NK-92 (cell line): ENCODE measurements around the gene VASH1.

Experiments used
- DNase-seq: peaks from one replicate; lab custom pipeline; 2025; ENCODE audit not compliant: unreplicated experiment; lab: John Stamatoyannopoulos, UW

Gene VASH1

DNA sequence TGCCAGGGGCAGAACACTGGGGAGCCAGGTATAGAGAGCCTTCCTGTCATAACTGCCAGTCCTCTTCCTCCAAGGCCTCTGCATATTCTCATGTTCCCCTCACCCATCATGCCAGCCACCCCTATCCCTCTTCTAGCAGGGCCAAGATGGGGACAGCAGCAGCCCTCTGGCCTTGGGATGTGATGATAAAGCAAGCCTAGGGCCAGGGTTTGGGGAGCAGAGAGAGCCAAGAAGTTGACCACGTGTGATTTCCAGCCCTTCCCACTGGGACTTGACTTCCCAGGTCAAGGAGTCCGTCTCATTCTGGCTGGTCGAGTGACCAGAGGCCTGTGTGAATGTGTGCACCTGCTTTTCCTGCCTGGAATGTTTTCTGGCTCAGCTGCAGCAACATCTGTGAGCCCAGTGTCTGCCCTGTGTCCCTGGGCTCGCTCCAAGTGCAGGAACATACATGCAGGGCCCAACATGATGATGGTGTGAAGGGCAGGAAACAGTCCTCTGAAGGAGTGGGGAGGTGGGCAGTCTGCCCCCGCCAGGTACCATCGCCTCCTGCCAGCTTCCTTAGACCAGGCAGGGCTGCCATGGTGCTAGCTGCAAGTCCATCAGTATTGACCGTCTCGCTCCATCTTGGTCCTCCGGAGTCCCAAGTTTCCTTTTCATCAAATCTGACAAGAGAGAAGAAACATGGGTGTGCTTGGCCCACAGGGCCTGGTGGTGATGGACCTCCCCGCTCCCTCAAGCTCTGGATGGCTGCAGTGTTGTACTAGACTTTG lies 21.0 kb downstream of the VASH1 start:
- no peak for DNase-seq

DNA sequence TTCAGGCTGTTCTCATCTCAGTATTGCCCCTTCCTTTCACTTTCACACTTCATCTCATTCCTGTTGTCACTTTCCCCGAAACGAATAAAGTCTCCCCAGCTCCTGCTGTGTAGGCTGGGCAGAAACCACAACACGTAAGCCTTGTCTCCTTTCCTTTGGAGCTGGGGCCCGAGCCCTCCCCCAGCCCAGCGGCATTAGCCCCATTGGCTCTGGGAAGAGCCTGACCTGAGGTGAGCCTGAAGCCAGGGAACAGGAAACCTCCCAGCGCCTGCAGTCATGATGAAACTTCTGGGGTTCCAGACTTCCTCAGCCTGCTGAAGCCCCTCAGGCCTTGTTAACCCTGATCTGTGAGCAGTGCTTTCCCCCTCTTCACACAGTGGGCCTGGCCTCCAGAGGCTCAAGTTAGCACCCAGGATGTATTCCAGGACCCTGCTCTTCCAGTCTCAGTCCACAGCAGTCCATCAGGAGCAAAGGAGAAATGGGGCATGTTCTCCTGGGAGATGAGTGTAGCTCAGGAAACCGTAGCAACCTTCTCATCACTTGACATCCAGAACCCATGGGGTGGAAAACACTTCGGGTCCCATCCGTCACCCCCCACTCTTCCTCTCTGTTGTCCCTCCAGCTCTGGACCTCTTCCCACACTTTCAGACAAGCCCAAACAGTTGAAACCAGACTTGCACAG lies 21.8 kb downstream of the VASH1 start:
- no peak for DNase-seq

DNA sequence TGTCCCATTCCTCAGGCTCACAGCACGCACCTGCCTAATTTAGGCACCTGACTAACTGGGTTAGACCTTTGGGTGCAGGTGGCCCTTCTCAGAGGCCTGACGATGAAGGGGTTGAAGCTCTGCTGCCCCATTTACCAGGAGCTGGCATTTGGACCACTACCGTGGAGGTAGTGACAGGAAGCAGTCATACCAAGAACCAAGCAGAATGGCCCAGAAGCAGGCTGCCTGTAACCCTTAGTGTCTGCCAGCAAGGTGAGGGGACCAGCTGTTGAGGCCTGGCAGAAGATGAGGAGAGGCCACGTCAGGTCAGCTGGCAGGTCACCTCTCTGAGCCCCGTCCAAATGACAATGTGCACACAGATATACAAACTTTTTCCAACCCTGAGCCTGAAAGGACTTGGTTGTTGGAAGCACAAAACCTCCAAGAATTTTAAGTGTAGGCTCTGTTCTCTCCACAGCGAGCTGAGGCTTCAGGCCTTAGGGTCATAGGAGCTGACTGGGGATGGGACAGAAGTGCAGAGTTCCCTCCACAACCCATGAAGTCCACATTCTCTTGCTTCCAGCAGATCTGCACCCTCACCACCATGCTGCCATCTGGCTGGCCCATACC lies 23.1 kb downstream of the VASH1 start:
- no peak for DNase-seq

DNA sequence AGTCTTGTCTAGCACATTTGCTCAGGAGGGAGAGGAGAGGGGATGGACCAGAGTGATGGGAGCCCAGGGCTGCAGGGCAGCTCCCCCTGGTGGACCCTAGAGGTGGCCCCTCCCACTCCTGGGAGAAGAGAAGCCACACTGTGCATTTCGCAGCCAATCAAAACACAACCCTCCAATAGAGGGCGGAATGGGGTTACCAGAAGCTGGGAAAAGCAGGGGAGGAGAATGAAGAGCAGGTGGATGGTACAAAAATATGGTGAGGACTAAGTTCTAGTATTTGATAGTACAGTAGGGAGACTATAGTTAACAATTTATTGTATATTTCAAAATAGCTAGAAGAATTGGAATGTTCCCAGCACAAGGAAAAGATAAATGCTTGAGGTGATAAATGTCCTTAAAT lies 23.6 kb downstream of the VASH1 start:
- DNase-seq: no peak

DNA sequence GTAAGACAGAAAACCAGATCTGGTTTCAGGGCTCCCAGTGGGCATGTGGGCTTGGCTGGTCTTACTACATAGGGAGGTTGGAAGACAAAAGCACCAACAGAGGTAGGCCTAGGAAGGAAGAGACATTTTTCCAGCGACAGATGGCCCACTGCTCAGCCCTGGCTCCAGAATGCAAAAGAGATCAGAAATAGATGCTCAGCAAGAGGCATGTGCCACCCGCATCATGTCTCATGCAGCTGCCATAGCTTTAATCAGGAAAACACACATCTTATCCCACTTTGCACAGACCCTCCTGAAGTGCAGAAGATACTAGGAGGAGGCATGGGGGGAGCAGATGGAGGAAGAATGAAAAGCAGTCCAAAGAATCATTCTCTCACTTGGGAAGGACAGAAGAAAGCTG lies 25.3 kb downstream of the VASH1 start:
- DNase-seq: no peak

DNA sequence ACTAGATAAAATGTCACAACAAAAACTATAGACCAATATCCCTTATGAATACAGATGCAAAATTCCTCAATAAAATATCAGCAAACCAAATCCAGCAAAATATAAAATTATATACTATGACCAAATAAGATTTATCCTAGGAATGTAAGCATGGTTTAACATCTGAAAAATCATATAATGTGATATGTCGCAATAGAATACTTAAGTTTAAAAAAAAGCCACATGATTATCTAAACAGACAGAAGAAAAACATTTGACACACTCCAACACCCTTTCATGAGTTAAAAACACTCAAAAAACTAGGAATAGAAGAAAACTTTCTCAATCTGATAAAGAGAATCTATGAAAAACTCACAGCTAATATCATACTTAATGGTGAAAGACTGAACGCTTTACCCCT lies 31.2 kb downstream of the VASH1 start:
- DNase-seq: no peak

DNA sequence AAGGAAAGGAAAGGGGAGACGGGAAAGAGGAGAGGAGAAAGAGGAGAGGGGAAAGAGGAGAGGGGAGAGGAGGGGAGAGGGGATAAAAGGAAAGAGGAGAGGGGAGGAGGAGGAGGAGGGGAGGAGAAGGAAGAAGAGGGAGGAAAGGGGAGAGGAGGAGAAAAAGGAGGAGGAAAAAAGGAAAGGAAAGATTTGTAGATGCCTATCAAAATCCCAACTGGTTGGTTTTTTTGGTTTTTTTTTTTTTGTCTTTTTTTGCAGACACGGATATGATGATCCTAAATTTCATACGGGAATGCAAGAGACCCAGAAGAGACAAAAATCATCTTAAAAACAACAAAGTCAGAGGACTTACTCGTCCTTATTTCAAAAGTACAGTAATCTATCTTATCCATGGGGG lies 32.1 kb downstream of the VASH1 start:
- no peak for DNase-seq

DNA sequence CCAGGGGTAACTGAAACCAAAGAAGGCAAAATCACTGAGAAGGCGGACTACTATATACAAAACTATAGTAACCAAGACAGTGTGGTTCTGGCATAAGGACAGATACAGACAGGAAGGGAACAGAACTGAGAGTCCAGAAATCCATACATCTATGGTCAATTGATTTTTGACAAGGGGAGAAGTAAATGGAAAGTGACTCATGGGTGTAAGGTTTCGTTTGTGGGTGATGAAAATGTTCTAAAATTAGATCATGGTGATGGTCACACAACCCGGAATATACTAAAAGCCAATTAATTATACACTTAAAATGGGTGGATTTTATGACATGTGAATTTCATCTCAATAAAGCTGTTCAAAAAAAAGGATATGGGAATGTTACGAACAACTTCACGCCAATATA lies 32.7 kb downstream of the VASH1 start:
- DNase-seq: no peak

DNA sequence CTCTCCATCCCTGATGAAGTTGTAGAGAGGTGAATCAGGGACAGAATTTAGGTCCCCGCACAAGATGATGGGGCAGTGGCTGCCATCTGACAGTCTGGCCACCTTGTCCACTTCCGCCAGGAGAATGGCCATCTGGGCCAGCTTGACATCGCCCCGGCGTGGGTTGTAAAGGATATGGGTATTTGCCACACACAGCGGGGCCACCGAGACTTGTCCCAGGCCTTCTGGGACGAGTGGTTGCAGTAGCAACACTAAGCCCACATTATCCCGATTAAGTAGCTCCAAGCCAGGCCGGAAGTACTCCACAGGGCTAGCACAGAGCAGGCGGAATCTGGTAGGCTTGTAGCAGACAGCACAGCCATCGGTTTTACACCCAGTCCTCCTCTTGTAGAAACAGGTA lies 45.2 kb downstream of the VASH1 start:
- DNase-seq: no peak

DNA sequence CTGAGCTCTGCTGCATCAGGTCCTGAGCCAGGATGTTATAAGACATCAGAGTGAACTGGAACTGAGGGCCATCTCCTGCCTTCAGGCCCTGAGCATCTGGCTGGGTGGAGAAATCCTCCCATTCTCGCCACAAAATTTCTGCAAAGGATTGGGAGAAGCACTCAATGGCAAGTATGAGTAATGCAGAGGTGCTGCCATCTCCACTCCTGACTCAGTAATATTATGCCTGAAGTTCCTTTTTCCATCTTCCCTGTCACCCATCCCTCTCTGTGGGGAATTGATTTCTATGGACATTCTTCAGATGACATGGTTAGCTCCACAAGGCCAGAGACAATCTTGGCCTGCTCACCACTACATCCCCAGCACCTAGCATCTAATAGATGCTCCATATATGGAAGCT lies 46.7 kb downstream of the VASH1 start:
- DNase-seq: no peak

DNA sequence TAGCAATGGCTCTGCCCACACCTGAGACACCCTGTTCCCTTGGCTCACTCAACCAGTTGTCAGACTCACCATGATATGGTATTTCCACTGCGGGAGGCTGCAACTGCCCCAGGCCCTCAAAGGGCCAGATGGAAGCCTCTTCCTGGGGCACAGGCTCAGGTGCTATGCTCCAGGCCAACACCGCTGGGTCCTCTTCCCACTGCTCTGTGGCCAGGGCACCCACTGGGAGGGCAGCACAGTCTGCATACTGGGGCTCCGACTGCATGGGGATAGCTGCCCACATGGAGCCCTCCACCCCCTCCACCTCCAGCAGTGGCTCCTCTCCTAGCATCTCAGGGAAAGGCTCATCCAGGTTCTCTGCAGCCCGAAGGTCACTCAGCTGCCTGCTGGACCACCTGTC lies 47.7 kb downstream of the VASH1 start:
- DNase-seq: no peak

DNA sequence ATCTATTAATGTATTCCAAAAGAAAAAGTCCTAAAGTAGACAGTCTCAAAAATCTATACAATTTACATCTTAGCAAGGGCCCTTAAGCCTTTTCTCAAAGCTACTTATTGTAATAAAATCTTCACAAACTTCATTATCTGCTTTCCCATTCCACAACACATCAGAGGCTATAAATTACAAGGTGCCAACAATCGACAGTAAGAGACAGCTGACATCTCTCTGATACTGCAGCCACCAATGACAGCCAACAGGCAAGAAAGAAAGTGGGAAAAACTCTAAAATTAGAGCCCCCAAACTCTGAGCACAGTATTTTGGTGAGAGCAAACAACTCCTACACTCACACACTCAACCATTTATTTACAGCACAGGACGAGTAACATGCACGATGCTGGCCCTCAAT lies 49.3 kb downstream of the VASH1 start:
- no peak for DNase-seq

DNA sequence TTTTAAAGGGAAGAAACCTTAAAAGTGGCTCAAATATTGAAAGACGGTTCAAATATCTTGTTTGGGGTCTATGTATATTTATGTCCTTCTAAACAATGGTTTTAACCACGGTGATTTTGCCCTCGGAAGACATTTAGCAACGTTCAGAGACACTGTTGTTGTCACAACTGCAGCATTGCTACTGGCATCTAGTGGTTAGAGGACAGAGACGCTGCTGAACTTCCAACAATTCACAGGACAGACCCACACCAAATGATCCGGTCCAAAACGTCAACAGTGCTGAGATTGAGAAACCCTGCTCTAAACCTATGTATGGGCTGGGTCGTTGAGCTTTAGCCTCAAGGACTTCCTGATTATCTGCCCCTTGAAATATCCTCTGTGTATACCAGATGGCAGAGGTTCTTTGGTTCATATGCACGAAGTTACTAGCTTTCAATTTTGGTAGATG lies 49.7 kb downstream of the VASH1 start:
- no peak for DNase-seq

DNA sequence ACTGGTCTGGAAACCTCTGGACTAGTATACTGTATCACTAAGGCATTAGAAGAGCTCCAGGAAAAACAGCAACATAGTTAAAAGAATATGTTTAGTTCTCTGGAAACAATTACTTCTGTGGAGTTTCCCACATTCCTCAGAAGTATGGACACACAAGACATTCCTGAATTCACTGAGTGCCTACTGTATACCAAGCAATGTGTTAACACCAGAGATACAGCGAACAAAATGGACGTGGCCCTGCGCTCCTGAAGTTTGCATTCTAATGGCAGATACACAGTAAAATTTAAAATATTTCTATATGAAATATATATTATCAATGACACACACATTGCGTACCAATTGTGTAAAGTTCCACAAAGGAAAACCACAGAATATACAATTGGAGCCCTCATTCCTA lies 50.3 kb downstream of the VASH1 start:
- DNase-seq: no peak

DNA sequence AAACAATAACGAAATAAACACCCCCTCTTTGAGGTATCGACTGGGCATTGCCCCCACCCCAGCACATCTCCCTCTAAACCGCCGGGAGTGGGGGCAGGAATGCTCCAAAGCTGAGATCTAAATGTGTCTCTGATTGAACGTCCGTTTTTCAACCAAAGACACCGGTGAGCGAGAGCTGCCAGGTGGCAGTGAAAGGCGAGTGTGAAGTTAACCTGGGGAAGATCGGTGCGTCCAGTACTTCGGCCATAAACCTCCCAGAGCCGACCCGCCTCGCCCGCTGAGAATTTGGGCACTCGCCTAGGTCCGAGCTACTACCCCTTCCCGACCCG lies 50.8 kb downstream of the VASH1 start:
- DNase-seq: no peak

DNA sequence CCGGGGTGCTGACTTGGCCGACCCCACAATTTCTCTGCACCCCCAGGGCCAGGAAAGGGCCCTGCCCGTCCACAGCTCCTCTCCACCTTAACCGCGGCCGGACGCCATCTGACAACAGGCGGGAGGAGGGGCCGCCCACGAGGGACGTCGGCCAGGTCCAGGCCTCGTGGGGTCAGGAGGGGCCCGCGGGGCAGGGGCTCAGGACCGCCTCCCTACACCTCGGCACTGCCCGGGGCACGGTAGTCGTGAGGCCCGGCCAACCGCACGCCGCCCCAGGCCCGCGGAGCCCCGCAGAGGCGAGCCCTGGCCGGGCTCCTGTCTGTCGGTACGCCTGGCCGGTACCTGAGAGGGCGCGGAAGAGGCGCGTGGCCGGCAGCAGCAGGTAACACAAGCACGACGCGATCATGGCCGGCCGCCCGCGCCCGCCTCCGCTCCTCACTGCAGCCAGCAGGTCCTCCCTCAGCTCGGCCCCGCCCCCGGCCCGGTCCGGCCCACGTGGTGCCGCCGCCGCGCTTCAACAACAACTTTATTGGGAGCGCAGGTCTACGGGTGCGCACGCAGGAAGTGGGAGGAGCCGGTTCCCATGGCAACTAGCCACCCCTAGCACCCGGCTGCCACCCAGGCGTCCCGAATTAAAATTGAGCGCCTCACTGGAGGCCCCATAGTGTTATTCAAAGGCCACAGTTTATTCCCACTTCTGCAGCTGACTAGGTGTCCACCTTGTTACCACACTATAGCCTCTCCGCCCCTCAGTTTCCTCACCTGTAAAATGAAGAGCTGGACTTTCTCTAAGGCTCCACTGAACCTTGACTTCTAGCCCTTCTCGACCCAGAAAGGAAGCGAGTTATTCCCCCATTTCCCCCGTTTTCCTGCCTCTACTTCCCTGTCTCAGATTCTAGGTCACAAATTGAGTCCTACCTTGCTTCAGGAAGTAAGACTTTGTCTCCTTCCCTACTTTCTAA lies 51.4 kb downstream of the VASH1 start, which contains the start of gene ANGEL1:
Gene ANGEL1 (minus strand): TSS at position 461 of the 962 bp plus-strand sequence. CDS start 55 bp downstream, at position 406.
- DNase-seq: peak; percentile 74

DNA sequence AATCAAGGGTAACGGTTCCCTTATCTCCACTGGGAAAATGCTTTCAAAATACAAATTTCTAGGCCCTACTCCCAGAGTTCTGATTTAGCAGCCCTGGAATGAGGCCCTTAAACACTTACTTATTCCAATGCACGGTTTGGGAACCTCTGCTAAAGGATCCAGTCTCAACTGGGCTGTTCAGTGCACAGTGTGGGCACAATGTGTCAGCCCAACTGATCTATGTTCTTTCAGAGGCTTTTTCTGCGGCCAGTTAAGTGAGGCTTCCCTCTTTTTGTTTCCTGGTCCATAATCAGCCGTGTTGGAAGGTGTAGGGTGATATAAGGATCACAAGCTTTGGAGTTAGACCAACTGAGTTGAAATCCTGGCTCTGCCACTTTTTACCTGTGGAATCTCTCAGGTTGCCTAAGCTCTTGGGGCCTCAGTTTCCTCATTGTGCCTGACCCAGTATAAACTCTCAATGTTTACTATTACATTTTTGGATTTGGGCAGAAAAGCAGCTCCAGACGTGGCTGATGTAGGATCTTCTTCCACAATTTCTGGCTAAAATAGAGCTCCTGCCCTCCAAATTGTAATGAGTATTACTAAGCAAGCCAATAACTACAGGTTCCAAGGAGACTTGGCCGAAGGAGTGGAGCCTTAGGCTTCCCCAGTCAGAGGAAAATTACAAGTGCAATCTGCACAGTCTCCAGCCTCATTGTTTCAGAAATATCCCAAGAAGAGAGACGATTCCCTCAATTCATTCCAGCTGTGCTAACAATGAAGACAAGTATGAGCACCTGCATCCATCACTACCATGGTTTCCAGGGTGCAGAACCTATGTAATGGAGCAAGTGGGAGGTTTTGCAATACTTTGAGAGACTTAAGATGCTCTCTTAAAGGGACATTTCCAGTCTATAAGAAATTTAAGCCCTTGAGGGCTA lies 53.7 kb downstream of the VASH1 start:
- no peak for DNase-seq

DNA sequence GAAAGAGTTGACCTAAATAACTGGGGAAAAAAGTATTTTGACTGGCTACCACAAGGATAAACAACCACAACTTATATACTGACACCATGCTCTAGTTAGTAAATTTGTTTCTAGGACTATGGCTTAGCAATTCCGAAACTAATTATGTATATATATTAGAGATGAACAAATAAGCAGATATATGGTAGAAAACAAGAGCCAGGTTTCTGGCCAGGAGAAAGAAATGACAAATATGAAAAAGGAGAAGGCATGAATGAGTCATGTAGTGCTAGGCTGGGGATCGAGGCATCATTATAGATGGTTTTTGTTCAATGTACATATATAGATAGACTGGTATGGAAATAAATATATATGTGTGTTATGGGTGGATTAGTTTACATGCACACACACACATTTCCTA lies 59.4 kb downstream of the VASH1 start:
- DNase-seq: no peak

DNA sequence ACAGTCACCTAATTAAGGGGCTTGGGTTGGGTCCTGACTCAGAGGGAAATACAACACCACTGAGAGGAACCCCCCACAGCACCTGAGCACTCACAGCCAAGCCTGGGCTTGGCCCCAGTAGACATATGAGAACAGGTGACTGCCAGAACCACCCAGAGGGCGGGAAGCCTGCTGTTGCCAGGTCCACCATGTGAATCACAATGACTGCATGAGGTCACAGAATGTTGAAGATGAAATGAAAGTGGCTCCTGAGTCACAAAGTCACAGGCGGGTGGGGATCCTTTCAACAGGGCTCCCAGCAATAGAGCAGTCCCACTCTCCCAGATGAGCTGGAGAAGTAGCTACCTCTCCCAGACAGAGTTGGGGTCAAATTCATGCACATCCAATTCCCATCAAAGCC lies 64.9 kb downstream of the VASH1 start, which contains the start of gene LRRC74A:
Gene LRRC74A (plus strand): TSS at position 287 of the 400 bp plus-strand sequence. CDS start 290 bp downstream, outside the sequence.
- no peak for DNase-seq

DNA sequence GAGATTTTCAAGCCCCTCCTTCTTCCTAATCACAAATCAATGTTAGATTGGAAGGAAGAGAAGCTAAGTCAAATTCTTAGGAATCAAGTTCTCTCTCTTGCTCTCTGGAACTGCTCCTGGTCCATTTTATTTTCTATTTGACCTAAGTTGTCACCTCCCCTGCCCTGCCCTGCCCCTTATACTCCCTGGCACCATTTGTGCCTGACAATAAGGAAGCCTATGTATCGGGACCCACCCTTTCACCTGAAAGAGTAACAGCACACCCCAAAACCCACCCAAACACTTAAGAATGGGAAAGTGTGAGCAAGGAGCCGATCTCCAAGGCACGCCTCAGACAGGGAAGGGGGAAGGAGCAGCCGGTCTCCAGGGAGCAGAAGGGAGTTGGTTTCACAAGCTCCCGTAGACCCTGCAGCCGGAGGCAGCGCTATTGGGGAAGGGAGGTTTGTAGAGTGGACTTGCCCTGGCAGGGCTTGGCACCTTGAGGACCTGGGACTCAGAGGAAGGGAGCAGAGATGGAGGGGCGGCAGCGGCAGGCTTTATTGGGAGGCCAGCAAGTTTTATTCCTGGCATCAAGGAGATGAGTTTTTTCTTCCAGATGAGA lies 66.5 kb downstream of the VASH1 start:
- no peak for DNase-seq
